NB4 (cell line): ENCODE results near the gene DAB1.

Experiments used
- CTCF ChIP-seq: IDR thresholded peaks from one replicate; pipeline ENCODE4 v1.5.1; 2012; ENCODE audit warnings: low read depth, low read length
- MAX ChIP-seq: IDR thresholded peaks from 2 replicates; pipeline ENCODE4 v1.6.1; 2011; ENCODE audit warnings: low read depth, low read length
- MYC ChIP-seq: IDR thresholded peaks from 2 replicates; pipeline ENCODE4 v1.6.1; 2011; ENCODE audit warnings: low read depth, low read length
- POLR2A ChIP-seq: IDR thresholded peaks from 2 replicates; pipeline ENCODE4 v1.6.1; 2011; ENCODE audit warnings: mild to moderate bottlenecking; ENCODE audit not compliant: insufficient read length; ENCODE audit errors: extremely low read depth

- TF ChIP-seq POLR2A (no peak), CTCF (no peak), MYC (no peak), MAX (no peak)
Observed at GRCh38 chr1:57329001-57329527, 94.8 kb downstream of the DAB1 start.
